Measurements from ENCODE around the gene MFNG.

The MFNG gene

GRCh38 chr22:37493979-37494378 lies 7.8 kb upstream of the MFNG start:
- H3K9me3 ChIP-seq (ENCODE audit: insufficient read depth, low read depth, low read length): no peaks in the 10 kb centered on the region
- no peaks in the 10 kb centered on the region for H4K20me1 ChIP-seq (ENCODE audit: insufficient read depth, low read length, poor library complexity, severe bottlenecking)
- no peak overlapping the region for H2AFZ ChIP-seq (ENCODE audit: low read length)
- H3K36me3 ChIP-seq (ENCODE audit: insufficient read depth, low read length): no peaks in the 10 kb centered on the region
- no peaks in the 10 kb centered on the region for H3K9me2 ChIP-seq (replicated peaks; ENCODE audit: low read depth, low read length)
- TF ChIP-seq EZH2phosphoT487 (IDR thresholded peaks at IDR 0.05; ENCODE audit: borderline replicate concordance) (no peak), CTCF (conservative IDR thresholded peaks at IDR 0.05; ENCODE audit: low read length) (no peak)
- no peak overlapping the region for H3K9ac ChIP-seq (ENCODE audit: low read depth, low read length, poor library complexity, severe bottlenecking)
- H3K4me1 ChIP-seq (ENCODE audit: insufficient read depth, low read length, poor library complexity, severe bottlenecking): no peaks in the 10 kb centered on the region
- no peak overlapping the region for H3K4me3 ChIP-seq (ENCODE audit: low read length, poor library complexity, severe bottlenecking)
- no peak overlapping the region for H3K4me2 ChIP-seq (ENCODE audit: low read depth, low read length, poor library complexity, severe bottlenecking)
- H3F3A ChIP-seq (ENCODE audit: low read depth): no peaks in the 10 kb centered on the region
- no peaks in the 10 kb centered on the region for H3K27me3 ChIP-seq (ENCODE audit: insufficient read depth, low read length, poor library complexity, severe bottlenecking)
- H3K79me2 ChIP-seq (ENCODE audit: insufficient read depth, low read length): no peaks in the 10 kb centered on the region

DNA sequence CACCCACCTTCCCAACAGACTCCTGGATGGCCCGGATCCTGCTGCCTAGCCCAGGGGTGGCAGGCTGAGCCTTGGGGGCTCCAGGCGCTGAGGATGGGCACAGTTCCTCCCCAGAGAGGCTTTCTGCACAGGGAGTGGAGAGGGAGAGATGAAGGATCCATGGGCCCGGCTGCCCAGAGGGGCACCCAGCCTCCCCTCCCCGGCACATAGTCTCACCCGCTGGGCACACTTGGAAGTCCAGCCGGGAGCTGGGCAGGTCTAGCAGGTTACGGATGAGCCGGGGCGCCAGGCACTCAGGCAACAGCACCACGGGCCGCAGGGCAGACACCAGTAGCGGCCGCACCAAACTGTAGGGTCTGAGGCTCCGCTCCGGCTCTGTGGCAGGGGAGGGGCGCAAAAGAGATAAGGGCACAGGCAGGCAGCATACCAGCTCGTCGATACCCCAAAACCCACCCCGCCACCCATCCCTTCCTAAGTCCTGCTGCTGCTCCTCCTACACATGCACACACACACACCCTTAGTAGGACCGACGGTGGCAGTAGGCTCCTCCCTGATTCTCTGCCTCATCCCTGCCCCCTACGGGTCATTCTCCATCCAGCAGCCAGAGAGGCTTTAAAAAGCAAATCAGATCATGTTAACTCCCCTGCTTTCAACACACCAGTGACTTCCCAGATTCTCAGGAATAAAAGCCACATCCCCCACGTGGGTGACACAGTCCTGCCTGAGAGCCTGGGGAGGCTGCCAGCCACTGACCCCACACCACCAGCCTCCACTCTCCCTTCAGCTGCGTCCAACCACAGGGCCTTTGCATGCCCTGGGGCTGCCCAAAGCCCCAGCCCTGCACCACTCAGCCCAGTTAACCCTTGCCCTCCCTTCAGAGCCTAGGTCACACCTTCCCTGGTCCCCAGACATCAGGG lies 6.5 kb upstream of the MFNG start:
- no peaks in the 10 kb centered on the region for H3K27me3 ChIP-seq (ENCODE audit: insufficient read depth, low read length, poor library complexity, severe bottlenecking)

DNA sequence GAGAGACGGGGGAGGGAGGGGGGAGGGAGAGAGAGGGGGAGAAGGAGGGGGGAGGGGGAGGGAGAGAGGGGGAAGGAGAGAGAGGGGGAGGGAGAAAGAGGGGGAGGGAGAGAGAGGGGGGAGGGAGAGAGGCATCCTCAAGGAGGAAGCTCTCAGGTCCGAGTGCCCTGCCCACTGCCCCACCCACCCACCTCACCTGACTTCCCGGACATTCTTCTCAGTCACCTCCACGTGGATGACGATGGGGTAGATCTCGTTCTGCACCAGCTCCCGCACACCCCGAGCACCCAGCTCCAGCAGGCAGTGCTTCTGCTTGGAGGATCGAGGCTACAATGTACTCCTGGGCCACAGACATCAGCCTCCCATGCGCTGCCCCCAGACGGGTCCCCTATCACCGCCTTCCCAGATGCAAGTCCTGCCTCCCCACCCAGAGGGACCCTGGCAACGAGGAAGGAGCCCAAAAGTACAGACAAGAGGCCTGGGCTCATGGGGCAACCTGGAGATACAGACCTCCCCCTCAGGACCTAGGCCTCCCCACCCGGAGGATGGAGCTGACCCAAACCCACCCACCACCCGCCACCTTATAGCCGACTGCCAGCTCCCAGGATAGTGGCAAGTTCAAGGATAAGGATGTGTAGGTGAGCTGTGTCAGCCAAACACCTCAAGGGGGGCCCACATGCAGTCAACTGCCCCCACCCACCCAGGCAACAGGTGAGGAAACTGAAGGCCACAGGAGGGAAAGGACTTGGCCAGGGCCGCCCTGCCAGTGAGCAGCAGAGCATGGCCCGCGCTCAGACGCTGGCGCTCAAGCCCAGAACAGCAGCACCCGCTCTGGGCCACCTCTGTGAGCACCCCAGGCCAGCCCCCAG lies 5.6 kb upstream of the MFNG start:
- no peak for TF ChIP-seq CTCF (conservative IDR thresholded peaks at IDR 0.05; ENCODE audit: low read length)
- TF ChIP-seq EZH2phosphoT487 (IDR thresholded peaks at IDR 0.05; ENCODE audit: borderline replicate concordance): no peak
- H3K4me2 ChIP-seq (ENCODE audit: low read depth, low read length, poor library complexity, severe bottlenecking): no peak overlapping the region

More for the DNA sequence above, 6.5 kb upstream of the MFNG start:
- Histone ChIP-seq H3K4me2 (ENCODE audit: low read depth, low read length, poor library complexity, severe bottlenecking) (no peak overlapping the region), H3K79me2 (ENCODE audit: insufficient read depth, low read length) (no peaks in the 10 kb centered on the region), H3K9ac (ENCODE audit: low read depth, low read length, poor library complexity, severe bottlenecking) (no peak overlapping the region), H3K4me1 (ENCODE audit: insufficient read depth, low read length, poor library complexity, severe bottlenecking) (no peaks in the 10 kb centered on the region), H3K9me3 (ENCODE audit: insufficient read depth, low read depth, low read length) (no peaks in the 10 kb centered on the region), H3K9me2 (replicated peaks; ENCODE audit: low read depth, low read length) (no peaks in the 10 kb centered on the region), H3K4me3 (ENCODE audit: low read length, poor library complexity, severe bottlenecking) (no peak overlapping the region), H3K36me3 (ENCODE audit: insufficient read depth, low read length) (no peaks in the 10 kb centered on the region), H2AFZ (ENCODE audit: low read length) (no peak overlapping the region), H4K20me1 (ENCODE audit: insufficient read depth, low read length, poor library complexity, severe bottlenecking) (no peaks in the 10 kb centered on the region), H3F3A (ENCODE audit: low read depth) (no peaks in the 10 kb centered on the region)
- TF ChIP-seq CTCF (conservative IDR thresholded peaks at IDR 0.05; ENCODE audit: low read length): peak; percentile 70
- no peak for TF ChIP-seq EZH2phosphoT487 (IDR thresholded peaks at IDR 0.05; ENCODE audit: borderline replicate concordance)

More for the DNA sequence above, 5.6 kb upstream of the MFNG start:
- H3K9ac ChIP-seq (ENCODE audit: low read depth, low read length, poor library complexity, severe bottlenecking): no peak overlapping the region
- peaks cover 3% of the 10 kb centered on the region; the same call in 1 of the 2 replicates for H3K79me2 ChIP-seq (ENCODE audit: insufficient read depth, low read length)
- no peak overlapping the region for H2AFZ ChIP-seq (ENCODE audit: low read length)
- peaks cover 5% of the 10 kb centered on the region for H3K4me1 ChIP-seq (ENCODE audit: insufficient read depth, low read length, poor library complexity, severe bottlenecking)
- H3K4me3 ChIP-seq (ENCODE audit: low read length, poor library complexity, severe bottlenecking): no peak overlapping the region
- H3F3A ChIP-seq (ENCODE audit: low read depth): no peaks in the 10 kb centered on the region
- H3K36me3 ChIP-seq (ENCODE audit: insufficient read depth, low read length): no peaks in the 10 kb centered on the region
- H4K20me1 ChIP-seq (ENCODE audit: insufficient read depth, low read length, poor library complexity, severe bottlenecking): no peaks in the 10 kb centered on the region
- H3K9me2 ChIP-seq (replicated peaks; ENCODE audit: low read depth, low read length): no peaks in the 10 kb centered on the region
- no peaks in the 10 kb centered on the region for H3K9me3 ChIP-seq (ENCODE audit: insufficient read depth, low read depth, low read length)
- no peaks in the 10 kb centered on the region for H3K27me3 ChIP-seq (ENCODE audit: insufficient read depth, low read length, poor library complexity, severe bottlenecking)

All from Loucy (cell line).